ENCODE data around the gene GABBR1.
"Not testable (repeated sequence)": the region's sequence is repeated elsewhere in the genome, so short reads cannot be mapped to it uniquely, and the experiment has no call there.

Gene GABBR1

DNA sequence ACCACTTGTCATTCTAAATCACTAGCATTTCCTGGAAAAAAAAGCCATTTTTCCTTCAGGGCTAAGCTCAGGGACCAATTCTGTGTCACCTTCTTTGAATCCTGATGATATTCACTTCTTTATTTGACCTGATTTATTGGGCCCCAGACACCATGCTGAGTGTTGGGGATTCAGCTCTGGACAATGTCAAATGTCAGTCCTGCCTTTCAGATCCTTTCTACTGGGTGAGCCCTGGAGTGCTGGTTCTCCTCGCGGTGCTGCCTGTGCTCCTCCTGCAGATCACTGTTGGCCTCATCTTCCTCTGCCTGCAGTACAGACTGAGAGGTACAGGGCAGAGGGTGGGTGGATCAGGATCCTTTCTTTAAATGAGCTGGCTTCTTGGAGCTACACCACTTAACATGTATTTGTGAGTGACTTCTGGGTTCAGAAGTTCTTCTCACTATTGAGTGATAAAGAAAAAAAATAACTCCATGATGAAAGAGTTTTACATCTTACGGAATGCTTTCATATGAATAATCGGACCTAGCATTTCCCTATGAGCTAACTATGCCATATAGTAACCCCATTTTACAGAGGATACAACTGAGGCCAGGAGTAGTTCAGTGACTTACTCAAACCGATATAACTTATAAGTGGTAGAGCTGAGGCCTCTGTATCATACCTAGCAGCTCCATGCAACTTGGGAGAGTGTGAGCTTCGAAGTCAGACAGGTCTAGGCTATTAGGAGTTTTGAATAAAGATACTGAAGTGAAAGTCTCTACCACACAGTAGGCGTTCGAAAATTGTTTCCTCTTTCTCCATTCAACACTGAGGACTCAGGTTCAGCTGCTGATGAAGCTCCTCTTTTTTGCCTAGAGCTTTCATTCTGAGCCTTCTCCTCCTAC lies 33.2 kb upstream of the GABBR1 start:
- H3K4me3 ChIP-seq (ENCODE audit: low read length), result no peak overlapping the region
- DNase-seq (ENCODE audit: low read depth), result no peak
- TF ChIP-seq, protein P1, sequence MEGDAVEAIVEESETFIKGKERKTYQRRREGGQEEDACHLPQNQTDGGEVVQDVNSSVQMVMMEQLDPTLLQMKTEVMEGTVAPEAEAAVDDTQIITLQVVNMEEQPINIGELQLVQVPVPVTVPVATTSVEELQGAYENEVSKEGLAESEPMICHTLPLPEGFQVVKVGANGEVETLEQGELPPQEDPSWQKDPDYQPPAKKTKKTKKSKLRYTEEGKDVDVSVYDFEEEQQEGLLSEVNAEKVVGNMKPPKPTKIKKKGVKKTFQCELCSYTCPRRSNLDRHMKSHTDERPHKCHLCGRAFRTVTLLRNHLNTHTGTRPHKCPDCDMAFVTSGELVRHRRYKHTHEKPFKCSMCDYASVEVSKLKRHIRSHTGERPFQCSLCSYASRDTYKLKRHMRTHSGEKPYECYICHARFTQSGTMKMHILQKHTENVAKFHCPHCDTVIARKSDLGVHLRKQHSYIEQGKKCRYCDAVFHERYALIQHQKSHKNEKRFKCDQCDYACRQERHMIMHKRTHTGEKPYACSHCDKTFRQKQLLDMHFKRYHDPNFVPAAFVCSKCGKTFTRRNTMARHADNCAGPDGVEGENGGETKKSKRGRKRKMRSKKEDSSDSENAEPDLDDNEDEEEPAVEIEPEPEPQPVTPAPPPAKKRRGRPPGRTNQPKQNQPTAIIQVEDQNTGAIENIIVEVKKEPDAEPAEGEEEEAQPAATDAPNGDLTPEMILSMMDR (conservative IDR thresholded peaks at IDR 0.05; ENCODE audit: low read length), result no peak

DNA sequence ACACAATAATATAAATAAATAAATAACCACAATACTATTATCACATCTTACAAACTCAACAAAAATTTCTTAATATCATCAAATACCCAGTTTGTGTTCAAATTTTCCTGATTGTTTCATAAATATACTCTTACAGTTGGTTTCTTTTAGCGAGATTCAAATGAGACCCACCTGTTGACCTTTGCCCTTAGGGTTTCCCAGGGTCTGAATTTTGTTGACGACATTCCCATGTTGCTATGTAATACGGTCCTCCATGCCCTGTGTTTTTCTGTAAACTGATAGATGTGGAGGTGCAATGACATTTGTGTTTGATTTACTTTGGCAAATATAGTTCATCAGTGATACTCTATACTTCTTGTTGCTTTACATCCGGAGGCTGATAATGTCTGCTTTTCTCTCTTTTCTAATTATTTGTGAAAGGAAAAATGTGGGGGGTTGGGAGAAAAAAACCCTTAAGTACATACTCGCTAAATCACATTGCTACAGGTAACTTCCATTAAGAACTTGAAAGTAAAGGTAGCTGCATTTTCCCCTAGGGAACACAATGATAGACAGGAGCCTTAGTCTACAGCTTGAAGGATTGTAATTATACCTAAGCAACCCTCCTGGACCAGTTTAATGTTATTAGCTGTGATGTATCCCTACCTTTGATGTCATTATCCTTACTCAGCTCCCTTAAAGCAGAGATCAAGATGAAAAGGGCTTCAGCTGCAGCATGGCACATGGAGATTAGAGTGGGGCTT lies 30.5 kb upstream of the GABBR1 start:
- TF ChIP-seq, protein P1 (conservative IDR thresholded peaks at IDR 0.05; ENCODE audit: low read length), result no peak
- no peak overlapping the region for H3K4me3 ChIP-seq (ENCODE audit: low read length)
- no peak for DNase-seq (ENCODE audit: low read depth)

DNA sequence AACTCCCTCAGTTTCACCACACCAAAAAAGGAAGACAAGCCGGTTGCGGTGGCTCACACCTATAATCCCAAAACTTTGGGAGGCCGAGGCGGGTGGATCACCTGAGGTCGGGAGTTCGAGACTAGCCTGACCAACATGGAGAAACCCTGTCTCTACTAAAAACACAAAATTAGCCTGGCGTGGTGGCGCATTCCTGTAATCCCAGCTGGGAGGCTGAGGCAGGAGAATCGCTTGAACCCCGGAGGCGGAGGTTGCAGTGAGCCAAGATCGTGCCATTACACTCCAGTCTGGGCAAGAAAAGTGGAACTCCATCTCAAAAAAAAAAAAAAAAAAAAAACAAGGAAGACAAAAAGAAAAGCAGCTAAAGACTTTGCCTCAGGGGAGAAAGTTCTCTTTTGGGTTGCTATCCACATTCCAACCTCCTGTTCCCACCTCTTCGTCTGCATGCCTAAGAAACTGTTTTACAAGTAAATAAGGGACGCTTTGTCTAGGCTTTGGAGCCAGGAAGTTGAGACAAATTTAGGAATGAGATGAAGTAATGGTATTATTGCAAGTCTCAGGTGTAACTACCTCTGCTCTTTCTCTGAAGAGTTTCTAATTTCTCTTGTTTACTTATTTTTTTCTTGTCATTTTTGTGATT lies 28.6 kb upstream of the GABBR1 start:
- not testable (repeated sequence) for DNase-seq (ENCODE audit: low read depth); H3K4me3 ChIP-seq (ENCODE audit: low read length)

DNA sequence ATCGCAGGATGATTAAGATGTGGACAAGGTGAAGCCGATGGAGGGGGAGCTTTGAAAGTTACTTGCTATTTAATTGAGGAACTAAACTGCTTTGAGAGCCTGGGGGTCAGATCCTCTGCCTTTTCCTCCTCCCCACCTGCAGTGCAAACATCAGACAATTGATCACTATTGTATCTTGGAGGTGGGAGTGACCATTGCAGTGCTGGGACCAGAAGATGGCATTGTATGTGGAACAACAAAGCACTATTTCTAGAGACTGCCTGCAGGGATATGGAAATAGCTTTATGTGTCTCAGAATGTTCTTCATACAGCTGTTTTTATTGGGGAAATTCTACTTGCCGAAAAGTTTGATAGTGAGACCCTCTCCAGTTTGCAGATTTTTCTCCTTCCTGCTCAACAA lies 28.1 kb upstream of the GABBR1 start:
- no peak overlapping the region for H3K4me3 ChIP-seq (ENCODE audit: low read length)
- no peak for DNase-seq (ENCODE audit: low read depth)
- TF ChIP-seq, protein P1 (conservative IDR thresholded peaks at IDR 0.05; ENCODE audit: low read length), result no peak

DNA sequence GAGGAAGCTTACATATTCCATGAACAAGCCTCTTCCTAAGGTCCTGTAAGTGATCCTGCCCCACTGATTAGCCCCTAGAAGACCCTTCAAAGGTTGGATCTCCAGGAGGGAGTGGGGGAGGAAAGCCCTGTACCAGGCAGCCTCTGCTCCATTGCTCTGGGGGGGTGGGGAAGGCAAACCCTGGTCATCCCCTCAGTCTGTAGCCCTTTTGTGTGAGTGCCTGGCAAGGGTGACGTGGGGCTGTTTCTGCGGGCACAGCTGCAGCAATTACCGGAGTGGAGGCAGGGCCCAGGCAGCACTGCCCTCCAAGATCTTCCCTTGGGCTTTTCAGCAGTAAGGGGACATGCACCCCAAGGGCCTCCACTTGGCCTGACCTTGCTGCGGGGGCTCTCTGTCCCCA lies 23.8 kb upstream of the GABBR1 start, which contains the start of gene MOG:
TSS of gene MOG (plus strand) at position 295 of the 400 bp plus-strand sequence. CDS start 118 bp downstream, outside the sequence.
- no peak for DNase-seq (ENCODE audit: low read depth)
- TF ChIP-seq, protein P1 (conservative IDR thresholded peaks at IDR 0.05; ENCODE audit: low read length), result no peak
- no peak within 1 kb of the TSS for H3K4me3 ChIP-seq (ENCODE audit: low read length)

DNA sequence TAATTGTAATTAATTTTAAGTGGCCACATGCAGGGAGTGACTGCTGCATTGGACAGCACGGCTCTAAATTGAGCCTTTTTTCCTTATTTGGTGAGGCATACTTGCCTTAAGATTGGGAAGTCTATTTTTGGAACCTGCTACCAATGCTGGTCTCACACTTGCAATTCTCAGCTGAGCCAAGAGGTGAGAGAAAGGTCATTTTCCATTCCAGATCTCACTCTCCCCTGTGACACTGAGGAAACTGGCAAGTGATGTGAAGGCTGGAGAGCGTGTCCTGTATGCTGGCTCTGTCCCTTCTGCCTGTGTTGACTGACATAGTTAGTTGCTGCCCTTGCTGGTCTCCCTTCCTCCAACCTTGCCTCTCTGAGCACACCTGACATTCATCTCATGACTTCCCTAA lies 23.2 kb upstream of the GABBR1 start:
- DNase-seq (ENCODE audit: low read depth), result no peak
- H3K4me3 ChIP-seq (ENCODE audit: low read length), result no peak overlapping the region
- TF ChIP-seq, protein P1 (conservative IDR thresholded peaks at IDR 0.05; ENCODE audit: low read length), result no peak

DNA sequence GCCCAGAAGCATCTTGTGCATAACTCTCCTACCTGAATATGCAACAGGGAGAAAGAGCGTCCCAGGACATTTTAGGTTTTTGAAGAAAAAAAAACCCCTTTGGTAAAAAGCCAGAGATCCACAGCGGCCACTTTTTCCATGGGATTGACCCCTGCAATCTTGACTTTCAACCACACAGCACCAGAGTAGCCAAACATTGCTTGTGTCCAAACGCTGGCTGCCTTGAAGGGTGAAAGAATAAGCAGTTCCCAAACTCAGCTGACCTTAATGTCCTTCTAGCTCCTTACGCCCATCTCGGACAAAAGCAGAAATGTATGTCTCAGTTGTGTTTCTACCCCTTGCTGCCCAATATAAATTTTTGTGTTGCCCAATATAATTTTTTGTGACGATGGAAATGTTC lies 22.7 kb upstream of the GABBR1 start:
- no peak for DNase-seq (ENCODE audit: low read depth)
- H3K4me3 ChIP-seq (ENCODE audit: low read length), result no peak overlapping the region
- TF ChIP-seq, protein P1 (conservative IDR thresholded peaks at IDR 0.05; ENCODE audit: low read length), result no peak

Data from AG10803 (cell line).